ENCODE data around the gene BACE2. TPM values are rescaled to one million over a fixed set of nuclear protein-coding genes. Genes with fewer than 3 reads are reported as not detected.

The BACE2 gene
- polyA plus RNA-seq, 1 donor (not counting 4 experiments of a cell fraction or from before 2014, with no cell fraction given): 130 TPM

DNA sequence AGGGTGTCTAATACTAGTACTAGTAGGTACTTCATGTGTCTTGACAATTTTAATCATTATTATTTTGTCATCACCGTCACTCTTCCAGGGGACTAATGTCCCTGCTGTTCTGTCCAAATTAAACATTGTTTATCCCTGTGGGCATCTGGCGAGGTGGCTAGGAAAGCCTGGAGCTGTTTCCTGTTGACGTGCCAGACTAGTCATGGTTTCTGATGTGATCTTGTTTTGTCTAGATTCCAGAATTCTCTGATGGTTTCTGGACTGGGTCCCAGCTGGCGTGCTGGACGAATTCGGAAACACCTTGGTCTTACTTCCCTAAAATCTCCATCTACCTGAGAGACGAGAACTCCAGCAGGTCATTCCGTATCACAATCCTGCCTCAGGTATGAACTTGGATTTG lies 82.6 kb downstream of the BACE2 start:
- peak; percentile 67 for FAIRE-seq
- H2AFZ ChIP-seq (ENCODE audit: control insufficient read depth, low read length): no peak overlapping the region
- H3K36me3 ChIP-seq (ENCODE audit: control insufficient read depth in 2 of 2, extremely low read depth in 1 of 2, insufficient read depth in 2 of 2, low read length in 2 of 2): peaks cover 38 to 40% of the 10 kb centered on the region in 2 experiments
- no peaks in the 10 kb centered on the region for H3K27me3 ChIP-seq (ENCODE audit: control insufficient read depth, extremely low read depth, insufficient read depth, low read length)
- dilution Hi-C loops (cut with MboI; ENCODE audit: extremely low pct_ligation_motif_present, low sequenced_read_pairs): no loop called here
- H3K9me3 ChIP-seq (ENCODE audit: control insufficient read depth, low read depth, low read length): no peaks in the 10 kb centered on the region
- no peak overlapping the region for H3K4me3 ChIP-seq (ENCODE audit: control insufficient read depth in 2 of 3, extremely low read depth in 1 of 3, insufficient read depth in 2 of 3, low read depth in 1 of 3, low read length in 3 of 3)
- H3K4me1 ChIP-seq (ENCODE audit: control insufficient read depth, extremely low read depth, insufficient read depth, low read length): peaks cover 13% of the 10 kb centered on the region
- DNase-seq (ENCODE audit: low read depth, low spot score): no peak
- H3K79me2 ChIP-seq (ENCODE audit: control insufficient read depth, insufficient read depth, low read length): no peaks in the 10 kb centered on the region
- no peak overlapping the region for H3K9ac ChIP-seq (ENCODE audit: control insufficient read depth, extremely low read depth, insufficient read depth, low read length)
- H3K4me2 ChIP-seq (ENCODE audit: control insufficient read depth, extremely low read depth, insufficient read depth, low read depth, low read length): peak overlapping the region; percentile 2
- peak overlapping the region; percentile 45 for H3K27ac ChIP-seq (ENCODE audit: control insufficient read depth, insufficient read depth, low read length)
- H4K20me1 ChIP-seq (ENCODE audit: control insufficient read depth, extremely low read depth, insufficient read depth, low read length): no peaks in the 10 kb centered on the region
- H3K9me1 ChIP-seq (ENCODE audit: control insufficient read depth, extremely low read depth, insufficient read depth, low read length): no peaks in the 10 kb centered on the region
- TF ChIP-seq, protein P1, sequence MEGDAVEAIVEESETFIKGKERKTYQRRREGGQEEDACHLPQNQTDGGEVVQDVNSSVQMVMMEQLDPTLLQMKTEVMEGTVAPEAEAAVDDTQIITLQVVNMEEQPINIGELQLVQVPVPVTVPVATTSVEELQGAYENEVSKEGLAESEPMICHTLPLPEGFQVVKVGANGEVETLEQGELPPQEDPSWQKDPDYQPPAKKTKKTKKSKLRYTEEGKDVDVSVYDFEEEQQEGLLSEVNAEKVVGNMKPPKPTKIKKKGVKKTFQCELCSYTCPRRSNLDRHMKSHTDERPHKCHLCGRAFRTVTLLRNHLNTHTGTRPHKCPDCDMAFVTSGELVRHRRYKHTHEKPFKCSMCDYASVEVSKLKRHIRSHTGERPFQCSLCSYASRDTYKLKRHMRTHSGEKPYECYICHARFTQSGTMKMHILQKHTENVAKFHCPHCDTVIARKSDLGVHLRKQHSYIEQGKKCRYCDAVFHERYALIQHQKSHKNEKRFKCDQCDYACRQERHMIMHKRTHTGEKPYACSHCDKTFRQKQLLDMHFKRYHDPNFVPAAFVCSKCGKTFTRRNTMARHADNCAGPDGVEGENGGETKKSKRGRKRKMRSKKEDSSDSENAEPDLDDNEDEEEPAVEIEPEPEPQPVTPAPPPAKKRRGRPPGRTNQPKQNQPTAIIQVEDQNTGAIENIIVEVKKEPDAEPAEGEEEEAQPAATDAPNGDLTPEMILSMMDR (optimal IDR thresholded peaks at IDR 0.05 in 1 of 3, IDR thresholded peaks at IDR 0.05 in 1 of 3, conservative IDR thresholded peaks at IDR 0.05 in 1 of 3; ENCODE audit: extremely low read depth in 1 of 3, insufficient read depth in 2 of 3, low read length in 3 of 3): no peak
- TF ChIP-seq EZH2 (IDR thresholded peaks at IDR 0.05; ENCODE audit: low read length): no peak

DNA sequence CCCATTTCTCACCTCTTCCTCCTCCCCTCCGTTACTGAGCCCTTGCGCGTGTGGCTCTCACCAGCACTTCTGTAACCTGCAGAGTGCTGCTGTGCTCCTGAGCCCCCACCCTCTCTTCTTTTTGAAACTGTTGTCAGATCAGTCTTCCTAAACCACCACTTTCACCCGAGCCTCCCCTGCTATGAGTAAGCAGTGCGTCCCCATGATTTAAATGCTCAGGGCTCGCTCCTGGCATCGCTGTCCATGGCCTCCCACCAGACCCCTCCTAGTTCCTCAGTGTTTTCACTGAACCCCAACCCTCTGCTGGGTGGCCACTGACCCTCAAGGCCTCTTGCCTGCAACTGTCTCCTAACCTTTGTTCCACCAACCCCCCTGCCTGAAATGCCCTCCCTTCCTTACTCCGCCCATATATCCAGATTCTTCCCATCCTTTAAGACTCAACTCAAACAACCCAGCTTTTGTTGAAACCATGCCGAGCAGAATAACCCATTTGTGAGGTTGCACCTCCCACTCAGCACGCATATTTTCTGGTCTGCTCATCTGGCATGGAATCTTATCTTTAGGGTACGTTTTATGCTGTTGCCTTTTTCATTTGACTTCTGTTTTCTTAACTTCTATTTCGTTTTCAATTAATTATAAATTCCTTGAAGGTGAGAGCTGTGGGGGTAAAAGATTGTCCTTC lies 84.1 kb downstream of the BACE2 start:
- H3K4me1 ChIP-seq (ENCODE audit: control insufficient read depth, extremely low read depth, insufficient read depth, low read length): peaks cover 13% of the 10 kb centered on the region
- H3K9ac ChIP-seq (ENCODE audit: control insufficient read depth, extremely low read depth, insufficient read depth, low read length): no peak overlapping the region
- H3K27ac ChIP-seq (ENCODE audit: control insufficient read depth, insufficient read depth, low read length): no peak overlapping the region
- FAIRE-seq: no peak
- no peak overlapping the region for H3K4me3 ChIP-seq (ENCODE audit: control insufficient read depth in 2 of 3, extremely low read depth in 1 of 3, insufficient read depth in 2 of 3, low read depth in 1 of 3, low read length in 3 of 3)
- dilution Hi-C loops (cut with MboI; ENCODE audit: extremely low pct_ligation_motif_present, low sequenced_read_pairs): no loop called here
- no peak for DNase-seq (ENCODE audit: low read depth, low spot score)
- H3K36me3 ChIP-seq (ENCODE audit: control insufficient read depth in 2 of 2, extremely low read depth in 1 of 2, insufficient read depth in 2 of 2, low read length in 2 of 2): peaks cover 34 to 43% of the 10 kb centered on the region in 2 experiments
- no peak overlapping the region for H2AFZ ChIP-seq (ENCODE audit: control insufficient read depth, low read length)
- H3K9me3 ChIP-seq (ENCODE audit: control insufficient read depth, low read depth, low read length): no peaks in the 10 kb centered on the region
- TF ChIP-seq EZH2 (IDR thresholded peaks at IDR 0.05; ENCODE audit: low read length): no peak
- TF ChIP-seq, protein P1 (optimal IDR thresholded peaks at IDR 0.05 in 1 of 3, IDR thresholded peaks at IDR 0.05 in 1 of 3, conservative IDR thresholded peaks at IDR 0.05 in 1 of 3; ENCODE audit: extremely low read depth in 1 of 3, insufficient read depth in 2 of 3, low read length in 3 of 3): no peak
- H3K79me2 ChIP-seq (ENCODE audit: control insufficient read depth, insufficient read depth, low read length): no peaks in the 10 kb centered on the region
- no peak overlapping the region for H3K4me2 ChIP-seq (ENCODE audit: control insufficient read depth, extremely low read depth, insufficient read depth, low read depth, low read length)
- no peaks in the 10 kb centered on the region for H3K9me1 ChIP-seq (ENCODE audit: control insufficient read depth, extremely low read depth, insufficient read depth, low read length)
- no peaks in the 10 kb centered on the region for H4K20me1 ChIP-seq (ENCODE audit: control insufficient read depth, extremely low read depth, insufficient read depth, low read length)
- H3K27me3 ChIP-seq (ENCODE audit: control insufficient read depth, extremely low read depth, insufficient read depth, low read length): no peaks in the 10 kb centered on the region

Data from keratinocyte (primary cell).